ENCODE measurements around the gene ERAP2. TPM values are rescaled to one million over a fixed set of nuclear protein-coding genes. Genes with fewer than 3 reads are reported as not detected.

ERAP2 gene
- total RNA-seq, 1 experiment from 2014 or later, result 97.0 TPM

- DNase-seq (ENCODE audit: low spot score), result no peak
Observed at GRCh38 chr5:96861076-96861475, 15.2 kb upstream of the ERAP2 start.

- no peak for DNase-seq (ENCODE audit: low spot score)
Observed at GRCh38 chr5:96863114-96863513, 13.2 kb upstream of the ERAP2 start.

GRCh38 chr5:96863949-96864584 is 12.2 kb upstream of the ERAP2 start:
- no peak for DNase-seq (ENCODE audit: low spot score)

- DNase-seq (ENCODE audit: low spot score), result no peak
Observed at GRCh38 chr5:96864922-96865530, 11.3 kb upstream of the ERAP2 start.

GRCh38 chr5:96868603-96869371 is 7.5 kb upstream of the ERAP2 start:
- DNase-seq (ENCODE audit: low spot score), result peak; percentile 74

- no peak for DNase-seq (ENCODE audit: low spot score)
Observed at GRCh38 chr5:96869372-96869641, 7.0 kb upstream of the ERAP2 start.

GRCh38 chr5:96870094-96871026 is 5.9 kb upstream of the ERAP2 start:
- DNase-seq (ENCODE audit: low spot score), result no peak

- no peak for DNase-seq (ENCODE audit: low spot score)
Observed at GRCh38 chr5:96871027-96871399, 5.3 kb upstream of the ERAP2 start.

- DNase-seq (ENCODE audit: low spot score), result no peak
Observed at GRCh38 chr5:96871686-96872085, 4.6 kb upstream of the ERAP2 start.

- DNase-seq (ENCODE audit: low spot score), result no peak
Observed at GRCh38 chr5:96873449-96873848, 2.9 kb upstream of the ERAP2 start.

GRCh38 chr5:96874631-96875030 is 1.7 kb upstream of the ERAP2 start:
- no peak for DNase-seq (ENCODE audit: low spot score)

GRCh38 chr5:96875791-96876291 is 459 bp upstream of the ERAP2 start:
- DNase-seq (ENCODE audit: low spot score), result no peak

GRCh38 chr5:96876977-96877469 is 723 bp downstream of the ERAP2 start:
- DNase-seq (ENCODE audit: low spot score), result peak; percentile 28

GRCh38 chr5:96879665-96880064 is 3.4 kb downstream of the ERAP2 start:
- DNase-seq (ENCODE audit: low spot score), result no peak

- peak; percentile 88 for DNase-seq (ENCODE audit: low spot score)
Observed at GRCh38 chr5:96880444-96881164, 4.3 kb downstream of the ERAP2 start.

- peak; percentile 97 for DNase-seq (ENCODE audit: low spot score)
Observed at GRCh38 chr5:96881511-96882115, 5.3 kb downstream of the ERAP2 start.

GRCh38 chr5:96883871-96884270 is 7.6 kb downstream of the ERAP2 start:
- DNase-seq (ENCODE audit: low spot score), result no peak

- no peak for DNase-seq (ENCODE audit: low spot score)
Observed at GRCh38 chr5:96884995-96885394, 8.7 kb downstream of the ERAP2 start.

GRCh38 chr5:96885518-96886338 is 9.4 kb downstream of the ERAP2 start:
- DNase-seq (ENCODE audit: low spot score), result peak; percentile 30

- peak; percentile 87 for DNase-seq (ENCODE audit: low spot score)
Observed at GRCh38 chr5:96893342-96893741, 17.0 kb downstream of the ERAP2 start.
